Brain pericyte (primary cell): ENCODE results near the gene PCDHGA7.
"Not testable (repeated sequence)": the region's sequence is repeated elsewhere in the genome, so short reads cannot be mapped to it uniquely, and the experiment has no call there.

Experiments
- DNase-seq: peaks from one replicate; pipeline ENCODE4 v3.0.0-alpha.2; 2012; ENCODE audit warnings: low read depth, low spot score

The PCDHGA7 gene

GRCh38 chr5:141398608-141399007 is 16.1 kb downstream of the PCDHGA7 start:
- DNase-seq, result no peak

DNA sequence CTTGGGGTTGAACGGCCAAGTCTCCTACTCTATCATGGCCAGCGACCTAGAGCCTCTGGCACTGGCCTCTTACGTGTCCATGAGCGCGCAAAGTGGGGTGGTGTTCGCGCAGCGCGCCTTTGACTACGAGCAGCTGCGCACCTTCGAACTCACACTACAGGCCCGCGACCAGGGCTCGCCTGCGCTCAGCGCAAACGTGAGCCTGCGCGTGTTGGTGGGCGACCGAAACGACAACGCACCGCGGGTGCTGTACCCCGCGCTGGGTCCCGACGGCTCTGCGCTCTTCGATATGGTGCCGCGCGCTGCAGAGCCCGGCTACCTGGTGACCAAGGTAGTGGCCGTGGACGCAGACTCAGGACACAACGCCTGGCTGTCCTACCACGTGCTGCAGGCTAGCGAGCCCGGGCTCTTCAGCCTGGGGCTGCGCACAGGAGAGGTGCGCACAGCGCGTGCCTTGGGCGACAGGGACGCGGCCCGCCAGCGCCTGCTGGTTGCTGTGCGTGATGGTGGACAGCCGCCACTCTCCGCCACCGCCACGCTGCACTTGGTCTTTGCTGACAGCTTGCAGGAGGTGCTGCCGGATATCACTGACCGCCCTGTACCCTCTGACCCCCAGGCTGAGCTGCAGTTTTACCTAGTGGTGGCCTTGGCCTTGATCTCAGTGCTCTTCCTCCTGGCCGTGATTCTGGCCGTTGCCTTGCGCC is 17.2 kb downstream of the PCDHGA7 start:
- DNase-seq, result no peak

- DNase-seq, result no peak
These were observed 20.2 kb downstream of the PCDHGA7 start, which contains the start of gene PCDHGA9 for GRCh38 chr5:141402553-141403243. TSS of gene PCDHGA9 (plus strand) at chr5:141402778. CDS start at chr5:141402953, 175 bp downstream.

- DNase-seq, result no peak
These were observed 20.8 kb downstream of the PCDHGA7 start for GRCh38 chr5:141403387-141403786.

DNA sequence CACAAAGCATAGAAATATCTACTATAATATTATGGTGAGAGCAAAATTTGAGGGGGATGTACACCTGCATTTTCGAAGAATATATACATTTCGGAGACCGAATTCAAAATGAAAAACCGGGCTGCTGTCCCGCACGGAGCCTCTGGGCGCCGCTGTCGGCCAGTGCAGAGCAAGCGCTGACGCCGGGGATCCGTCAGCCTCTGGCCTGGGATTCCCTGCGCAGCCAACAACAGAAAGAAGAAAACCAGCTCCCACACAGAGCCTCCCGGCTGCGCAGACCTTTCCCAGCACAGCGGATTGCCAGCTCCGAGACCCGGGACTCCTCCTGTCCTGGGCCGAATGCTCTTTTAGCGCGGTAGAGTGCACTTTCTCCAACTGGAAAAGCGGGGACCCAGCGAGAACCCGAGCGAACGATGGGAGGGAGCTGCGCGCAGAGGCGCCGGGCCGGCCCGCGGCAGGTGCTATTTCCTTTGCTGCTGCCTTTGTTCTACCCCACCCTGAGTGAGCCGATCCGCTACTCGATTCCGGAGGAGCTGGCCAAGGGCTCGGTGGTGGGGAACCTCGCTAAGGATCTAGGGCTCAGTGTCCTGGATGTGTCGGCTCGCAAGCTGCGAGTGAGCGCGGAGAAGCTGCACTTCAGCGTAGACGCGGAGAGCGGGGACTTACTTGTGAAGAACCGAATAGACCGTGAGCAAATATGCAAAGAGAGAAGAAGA is 25.4 kb downstream of the PCDHGA7 start, which contains the start of gene PCDHGB6:
TSS of gene PCDHGB6 (plus strand) at position 232 of the 716 bp plus-strand sequence. CDS start at position 414, 182 bp downstream.
- not testable (repeated sequence) for DNase-seq

- no peak for DNase-seq
These were observed 27.2 kb downstream of the PCDHGA7 start for GRCh38 chr5:141409598-141410306.

DNA sequence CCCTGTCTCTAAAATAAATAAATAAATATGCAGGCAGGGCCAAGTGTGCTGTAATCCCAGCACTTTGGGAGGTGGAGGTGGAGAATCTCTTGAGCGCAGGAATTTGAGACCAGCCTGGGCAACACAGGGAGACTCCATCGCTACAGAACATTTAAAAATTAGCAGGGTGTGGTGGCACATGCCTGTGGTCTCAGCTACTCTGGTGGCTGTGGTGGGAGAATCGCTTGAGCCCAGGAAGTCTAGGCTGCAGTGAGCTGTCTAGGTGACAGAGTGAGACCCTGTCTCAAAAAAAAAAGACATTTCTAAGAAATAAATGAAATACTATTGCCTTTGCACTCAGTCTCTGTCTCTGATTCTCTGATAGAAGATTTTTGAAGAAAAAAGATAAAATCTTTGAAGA is 29.0 kb downstream of the PCDHGA7 start:
- no peak for DNase-seq

DNA sequence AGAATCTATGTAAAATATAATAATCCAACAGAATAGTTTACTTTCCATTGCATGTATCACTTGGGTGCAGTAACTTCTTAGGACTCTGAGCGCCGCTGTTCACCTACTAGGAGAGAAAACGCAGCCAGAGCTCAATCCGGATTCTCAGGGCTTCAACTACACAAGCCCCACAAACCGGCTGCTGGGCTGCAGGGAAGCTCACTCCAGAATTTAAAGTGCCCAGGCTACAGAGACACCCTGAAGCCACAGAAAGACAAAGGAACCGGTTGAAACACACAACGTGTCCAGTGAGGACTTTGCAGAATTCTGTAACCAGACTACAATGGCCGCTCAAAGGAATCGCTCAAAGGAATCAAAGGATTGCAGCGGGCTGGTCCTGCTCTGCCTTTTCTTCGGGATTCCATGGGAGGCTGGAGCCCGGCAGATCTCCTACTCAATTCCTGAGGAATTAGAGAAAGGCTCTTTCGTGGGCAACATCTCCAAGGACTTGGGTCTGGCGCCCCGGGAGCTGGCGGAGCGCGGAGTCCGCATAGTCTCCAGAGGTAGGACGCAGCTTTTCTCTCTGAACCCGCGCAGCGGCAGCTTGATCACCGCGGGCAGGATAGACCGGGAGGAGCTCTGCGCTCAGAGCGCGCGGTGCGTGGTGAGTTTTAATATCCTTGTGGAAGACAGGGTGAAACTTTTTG is 30.5 kb downstream of the PCDHGA7 start, which contains the start of gene PCDHGA10:
TSS of gene PCDHGA10 (plus strand) at position 134 of the 686 bp plus-strand sequence. CDS start at position 323, 189 bp downstream.
- no peak for DNase-seq

DNA sequence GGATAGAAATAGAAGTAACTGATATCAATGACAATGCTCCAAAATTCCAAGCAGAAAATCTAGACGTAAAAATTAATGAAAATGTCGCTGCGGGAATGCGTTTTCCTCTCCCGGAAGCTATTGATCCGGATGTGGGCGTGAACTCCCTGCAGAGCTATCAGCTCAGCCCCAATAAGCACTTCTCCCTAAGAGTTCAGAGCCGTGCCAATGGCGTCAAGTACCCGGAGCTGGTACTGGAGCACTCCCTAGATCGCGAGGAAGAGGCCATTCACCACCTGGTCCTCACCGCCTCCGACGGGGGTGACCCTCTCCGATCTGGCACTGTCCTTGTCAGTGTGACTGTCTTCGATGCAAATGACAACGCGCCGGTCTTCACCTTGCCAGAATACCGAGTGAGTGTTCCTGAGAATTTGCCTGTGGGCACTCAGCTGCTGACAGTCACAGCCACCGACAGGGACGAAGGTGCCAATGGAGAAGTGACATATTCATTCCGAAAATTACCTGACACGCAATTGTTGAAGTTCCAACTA is 31.1 kb downstream of the PCDHGA7 start:
- no peak for DNase-seq

DNA sequence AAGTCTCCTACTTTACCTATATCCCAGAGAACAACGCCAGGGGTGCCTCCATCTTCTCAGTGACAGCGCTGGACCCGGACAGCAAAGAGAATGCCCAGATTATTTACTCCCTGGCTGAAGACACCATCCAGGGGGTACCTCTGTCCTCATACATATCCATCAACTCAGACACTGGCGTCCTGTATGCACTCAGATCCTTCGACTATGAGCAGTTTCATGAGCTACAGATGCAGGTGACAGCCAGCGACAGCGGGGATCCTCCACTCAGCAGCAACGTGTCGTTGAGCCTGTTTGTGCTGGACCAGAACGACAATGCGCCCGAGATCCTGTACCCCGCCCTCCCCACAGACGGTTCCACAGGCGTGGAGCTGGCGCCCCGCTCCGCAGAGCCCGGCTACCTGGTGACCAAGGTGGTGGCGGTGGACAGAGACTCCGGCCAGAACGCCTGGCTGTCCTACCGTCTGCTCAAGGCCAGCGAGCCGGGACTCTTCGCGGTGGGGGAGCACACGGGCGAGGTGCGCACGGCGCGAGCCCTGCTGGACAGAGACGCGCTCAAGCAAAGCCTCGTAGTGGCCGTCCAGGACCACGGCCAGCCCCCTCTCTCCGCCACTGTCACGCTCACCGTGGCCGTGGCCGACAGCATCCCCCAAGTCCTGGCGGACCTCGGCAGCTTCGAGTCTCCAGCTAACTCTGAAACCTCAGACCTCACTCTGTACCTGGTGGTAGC is 32.2 kb downstream of the PCDHGA7 start:
- not testable (repeated sequence) for DNase-seq

GRCh38 chr5:141415275-141415618 is 32.7 kb downstream of the PCDHGA7 start:
- not testable (repeated sequence) for DNase-seq

GRCh38 chr5:141417494-141418172 is 35.1 kb downstream of the PCDHGA7 start, which contains the start of gene PCDHGB7:
TSS of gene PCDHGB7 (plus strand) at chr5:141417677. CDS start at chr5:141417860, 183 bp downstream.
- DNase-seq, result peak; percentile 18

DNA sequence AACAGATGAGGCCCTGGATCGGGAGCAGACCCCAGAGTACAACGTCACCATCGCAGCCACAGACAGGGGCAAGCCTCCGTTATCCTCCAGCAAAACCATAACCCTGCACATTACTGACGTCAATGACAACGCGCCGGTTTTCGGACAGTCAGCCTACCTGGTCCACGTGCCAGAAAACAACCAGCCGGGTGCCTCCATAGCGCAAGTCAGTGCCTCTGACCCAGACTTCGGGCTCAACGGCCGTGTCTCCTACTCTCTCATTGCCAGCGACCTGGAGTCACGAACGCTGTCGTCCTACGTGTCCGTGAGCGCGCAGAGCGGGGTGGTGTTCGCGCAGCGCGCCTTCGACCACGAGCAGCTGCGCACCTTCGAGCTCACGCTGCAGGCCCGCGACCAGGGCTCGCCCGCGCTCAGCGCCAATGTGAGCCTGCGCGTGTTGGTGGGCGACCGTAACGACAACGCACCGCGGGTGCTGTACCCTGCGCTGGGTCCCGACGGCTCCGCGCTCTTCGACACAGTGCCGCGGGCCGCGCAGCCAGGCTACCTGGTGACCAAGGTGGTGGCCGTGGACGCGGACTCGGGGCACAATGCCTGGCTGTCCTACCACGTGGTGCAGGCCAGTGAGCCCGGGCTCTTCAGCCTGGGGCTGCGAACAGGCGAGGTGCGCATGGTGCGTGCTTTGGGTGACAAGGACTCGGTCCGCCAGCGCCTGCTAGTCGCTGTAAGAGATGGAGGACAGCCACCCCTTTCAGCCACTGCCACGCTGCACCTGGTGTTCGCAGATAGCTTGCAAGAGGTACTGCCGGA is 36.7 kb downstream of the PCDHGA7 start:
- DNase-seq, result no peak

GRCh38 chr5:141420855-141421488 is 38.4 kb downstream of the PCDHGA7 start, which contains the start of gene PCDHGA11:
TSS of gene PCDHGA11 (plus strand) at chr5:141421051. CDS start at chr5:141421228, 177 bp downstream.
- peak; percentile 10 for DNase-seq

- DNase-seq, result no peak
These were observed 38.9 kb downstream of the PCDHGA7 start for GRCh38 chr5:141421489-141421855.

- DNase-seq, result no peak
These were observed 40.3 kb downstream of the PCDHGA7 start for GRCh38 chr5:141422742-141423291.

GRCh38 chr5:141427783-141428426 is 45.4 kb downstream of the PCDHGA7 start:
- DNase-seq, result no peak
